Ishikawa (cell line): ENCODE results near the gene SPDYE4.

Experiments
- CEBPB ChIP-seq: IDR thresholded peaks from 2 replicates; pipeline ENCODE4 v1.6.1; 2012
- CREB1 ChIP-seq: IDR thresholded peaks from 2 replicates; pipeline ENCODE4 v1.6.1; 2012; ENCODE audit warnings: low read depth
- EGR1 ChIP-seq: IDR thresholded peaks from 2 replicates; pipeline ENCODE4 v1.6.1; 2012
- EP300 ChIP-seq: IDR thresholded peaks from 2 replicates; pipeline ENCODE4 v1.6.1; 2012; ENCODE audit warnings: borderline replicate concordance
- FOXM1 ChIP-seq: IDR thresholded peaks from 2 replicates; pipeline ENCODE4 v1.6.1; 2012; ENCODE audit warnings: low read depth, borderline replicate concordance
- NFIC ChIP-seq: IDR thresholded peaks from 2 replicates; pipeline ENCODE4 v1.6.1; 2012
- RAD21 ChIP-seq: IDR thresholded peaks from 2 replicates; pipeline ENCODE4 v1.6.1; 2012; ENCODE audit warnings: low read depth
- TAF1 ChIP-seq: IDR thresholded peaks from 2 replicates; pipeline ENCODE4 v1.6.1; 2012; ENCODE audit warnings: low read depth, mild to moderate bottlenecking
- TCF12 ChIP-seq: IDR thresholded peaks from 2 replicates; pipeline ENCODE4 v1.6.1; 2012; ENCODE audit warnings: low read depth
- TEAD4 ChIP-seq: IDR thresholded peaks from 2 replicates; pipeline ENCODE4 v1.6.1; 2012
- YY1 ChIP-seq: IDR thresholded peaks from 2 replicates; pipeline ENCODE4 v1.6.1; 2012; ENCODE audit warnings: low read depth
- TF ChIP-seq, protein P1 (sequence below): IDR thresholded peaks from 2 replicates; pipeline ENCODE4 v1.6.1; 2012; ENCODE audit warnings: low read depth, mild to moderate bottlenecking
- TF ChIP-seq, protein P2 (sequence below): IDR thresholded peaks from 2 replicates; pipeline ENCODE4 v1.6.1; 2012
- TF ChIP-seq, protein P3 (sequence below): IDR thresholded peaks from 2 replicates; pipeline ENCODE4 v1.6.1; 2012

GRCh38 chr17:8753976-8754440, 4.3 kb downstream of the SPDYE4 start:
- TF ChIP-seq EP300: no peak
- TF ChIP-seq, protein P1, sequence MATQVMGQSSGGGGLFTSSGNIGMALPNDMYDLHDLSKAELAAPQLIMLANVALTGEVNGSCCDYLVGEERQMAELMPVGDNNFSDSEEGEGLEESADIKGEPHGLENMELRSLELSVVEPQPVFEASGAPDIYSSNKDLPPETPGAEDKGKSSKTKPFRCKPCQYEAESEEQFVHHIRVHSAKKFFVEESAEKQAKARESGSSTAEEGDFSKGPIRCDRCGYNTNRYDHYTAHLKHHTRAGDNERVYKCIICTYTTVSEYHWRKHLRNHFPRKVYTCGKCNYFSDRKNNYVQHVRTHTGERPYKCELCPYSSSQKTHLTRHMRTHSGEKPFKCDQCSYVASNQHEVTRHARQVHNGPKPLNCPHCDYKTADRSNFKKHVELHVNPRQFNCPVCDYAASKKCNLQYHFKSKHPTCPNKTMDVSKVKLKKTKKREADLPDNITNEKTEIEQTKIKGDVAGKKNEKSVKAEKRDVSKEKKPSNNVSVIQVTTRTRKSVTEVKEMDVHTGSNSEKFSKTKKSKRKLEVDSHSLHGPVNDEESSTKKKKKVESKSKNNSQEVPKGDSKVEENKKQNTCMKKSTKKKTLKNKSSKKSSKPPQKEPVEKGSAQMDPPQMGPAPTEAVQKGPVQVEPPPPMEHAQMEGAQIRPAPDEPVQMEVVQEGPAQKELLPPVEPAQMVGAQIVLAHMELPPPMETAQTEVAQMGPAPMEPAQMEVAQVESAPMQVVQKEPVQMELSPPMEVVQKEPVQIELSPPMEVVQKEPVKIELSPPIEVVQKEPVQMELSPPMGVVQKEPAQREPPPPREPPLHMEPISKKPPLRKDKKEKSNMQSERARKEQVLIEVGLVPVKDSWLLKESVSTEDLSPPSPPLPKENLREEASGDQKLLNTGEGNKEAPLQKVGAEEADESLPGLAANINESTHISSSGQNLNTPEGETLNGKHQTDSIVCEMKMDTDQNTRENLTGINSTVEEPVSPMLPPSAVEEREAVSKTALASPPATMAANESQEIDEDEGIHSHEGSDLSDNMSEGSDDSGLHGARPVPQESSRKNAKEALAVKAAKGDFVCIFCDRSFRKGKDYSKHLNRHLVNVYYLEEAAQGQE: no peak
- no peak for TF ChIP-seq CREB1
- no peak for TF ChIP-seq TAF1
- TF ChIP-seq NFIC: no peak
- peak; percentile 41 for TF ChIP-seq RAD21
- no peak for TF ChIP-seq FOXM1
- TF ChIP-seq, protein P2, sequence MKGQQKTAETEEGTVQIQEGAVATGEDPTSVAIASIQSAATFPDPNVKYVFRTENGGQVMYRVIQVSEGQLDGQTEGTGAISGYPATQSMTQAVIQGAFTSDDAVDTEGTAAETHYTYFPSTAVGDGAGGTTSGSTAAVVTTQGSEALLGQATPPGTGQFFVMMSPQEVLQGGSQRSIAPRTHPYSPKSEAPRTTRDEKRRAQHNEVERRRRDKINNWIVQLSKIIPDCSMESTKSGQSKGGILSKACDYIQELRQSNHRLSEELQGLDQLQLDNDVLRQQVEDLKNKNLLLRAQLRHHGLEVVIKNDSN: no peak
- no peak for TF ChIP-seq CEBPB
- no peak for TF ChIP-seq TEAD4
- no peak for TF ChIP-seq YY1
- TF ChIP-seq, protein P3, sequence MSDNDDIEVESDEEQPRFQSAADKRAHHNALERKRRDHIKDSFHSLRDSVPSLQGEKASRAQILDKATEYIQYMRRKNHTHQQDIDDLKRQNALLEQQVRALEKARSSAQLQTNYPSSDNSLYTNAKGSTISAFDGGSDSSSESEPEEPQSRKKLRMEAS: no peak
- no peak for TF ChIP-seq EGR1
- no peak for TF ChIP-seq TCF12
